Measurements from ENCODE around the gene AGAP1. TPM values are rescaled to one million over a fixed set of nuclear protein-coding genes. Genes with fewer than 3 reads are reported as not detected.

AGAP1 gene
- total and polyA plus RNA-seq, 9 donors: 5.7 to 32.2 (median 20.2) TPM

DNA sequence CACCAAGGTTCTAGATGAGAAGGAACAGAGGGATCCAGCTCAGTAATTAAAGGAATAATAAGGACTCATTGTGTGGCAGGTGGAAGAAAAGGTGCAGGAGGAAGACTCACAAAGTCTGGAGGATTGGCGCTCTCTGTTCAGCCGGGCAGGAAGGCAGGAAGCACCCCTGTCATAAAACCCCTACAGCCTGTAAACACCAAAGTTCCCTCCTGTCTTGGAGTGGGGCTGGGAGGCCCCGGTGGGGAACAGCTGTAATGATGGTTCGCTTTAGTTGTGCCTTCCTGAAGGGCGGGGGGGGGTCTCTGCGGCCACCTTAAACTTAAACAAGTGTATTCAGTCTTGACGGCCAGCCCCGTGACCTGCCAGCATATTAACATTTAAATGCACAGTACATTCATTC is 590.1 kb downstream of the AGAP1 start:
- DNase-seq: no peak
- Histone ChIP-seq H3K36me3 (no peaks in the 10 kb centered on the region), H3K4me3 (no peak overlapping the region), H3K9me3 (no peaks in the 10 kb centered on the region), H3K27me3 (no peaks in the 10 kb centered on the region), H3K27ac (no peak overlapping the region), H3K4me1 (ENCODE audit: insufficient read depth) (peaks cover 1% of the 10 kb centered on the region)
- intact Hi-C loops (cut with DNase I): no loop called here
- TF ChIP-seq, protein P1, sequence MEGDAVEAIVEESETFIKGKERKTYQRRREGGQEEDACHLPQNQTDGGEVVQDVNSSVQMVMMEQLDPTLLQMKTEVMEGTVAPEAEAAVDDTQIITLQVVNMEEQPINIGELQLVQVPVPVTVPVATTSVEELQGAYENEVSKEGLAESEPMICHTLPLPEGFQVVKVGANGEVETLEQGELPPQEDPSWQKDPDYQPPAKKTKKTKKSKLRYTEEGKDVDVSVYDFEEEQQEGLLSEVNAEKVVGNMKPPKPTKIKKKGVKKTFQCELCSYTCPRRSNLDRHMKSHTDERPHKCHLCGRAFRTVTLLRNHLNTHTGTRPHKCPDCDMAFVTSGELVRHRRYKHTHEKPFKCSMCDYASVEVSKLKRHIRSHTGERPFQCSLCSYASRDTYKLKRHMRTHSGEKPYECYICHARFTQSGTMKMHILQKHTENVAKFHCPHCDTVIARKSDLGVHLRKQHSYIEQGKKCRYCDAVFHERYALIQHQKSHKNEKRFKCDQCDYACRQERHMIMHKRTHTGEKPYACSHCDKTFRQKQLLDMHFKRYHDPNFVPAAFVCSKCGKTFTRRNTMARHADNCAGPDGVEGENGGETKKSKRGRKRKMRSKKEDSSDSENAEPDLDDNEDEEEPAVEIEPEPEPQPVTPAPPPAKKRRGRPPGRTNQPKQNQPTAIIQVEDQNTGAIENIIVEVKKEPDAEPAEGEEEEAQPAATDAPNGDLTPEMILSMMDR (IDR thresholded peaks at IDR 0.05): no peak
- TF ChIP-seq POLR2A (IDR thresholded peaks at IDR 0.05): no peak
- TF ChIP-seq EP300 (IDR thresholded peaks at IDR 0.05): no peak
- 82 to 87% (median 84%) methylated on average over 8 of the region's 8 CpGs for WGBS, 3 donors

DNA sequence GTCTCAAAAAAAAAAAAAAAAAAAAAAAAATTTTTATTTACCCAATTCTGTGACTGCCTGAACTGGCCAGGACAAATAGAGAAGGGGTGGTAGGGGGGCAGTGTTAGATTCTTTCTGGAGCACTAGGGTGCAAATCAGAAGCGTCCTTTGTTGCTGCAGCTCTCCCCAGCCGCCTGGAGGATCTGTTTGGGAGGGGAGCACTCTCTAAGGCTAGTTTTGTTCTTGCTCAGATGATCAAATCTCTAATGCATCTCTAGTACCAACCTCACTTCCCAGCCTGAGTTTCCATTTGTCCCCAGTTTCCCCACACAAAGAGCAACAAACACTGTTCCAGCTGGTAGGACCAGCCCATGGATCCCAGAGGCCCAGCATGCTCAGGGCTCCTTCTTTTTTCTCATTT is 591.4 kb downstream of the AGAP1 start:
- Histone ChIP-seq H3K4me3 (no peak overlapping the region), H3K9me3 (no peaks in the 10 kb centered on the region), H3K4me1 (ENCODE audit: insufficient read depth) (peaks cover 1% of the 10 kb centered on the region), H3K36me3 (no peaks in the 10 kb centered on the region), H3K27me3 (no peaks in the 10 kb centered on the region), H3K27ac (no peak overlapping the region)
- TF ChIP-seq EP300 (IDR thresholded peaks at IDR 0.05): no peak
- TF ChIP-seq POLR2A (IDR thresholded peaks at IDR 0.05): no peak
- TF ChIP-seq, protein P1 (IDR thresholded peaks at IDR 0.05): no peak
- WGBS, 3 donors: 75 to 100% (median 96%) methylated on average over 2 of the region's 2 CpGs
- DNase-seq: no peak
- intact Hi-C loops (cut with DNase I): no loop called here

DNA sequence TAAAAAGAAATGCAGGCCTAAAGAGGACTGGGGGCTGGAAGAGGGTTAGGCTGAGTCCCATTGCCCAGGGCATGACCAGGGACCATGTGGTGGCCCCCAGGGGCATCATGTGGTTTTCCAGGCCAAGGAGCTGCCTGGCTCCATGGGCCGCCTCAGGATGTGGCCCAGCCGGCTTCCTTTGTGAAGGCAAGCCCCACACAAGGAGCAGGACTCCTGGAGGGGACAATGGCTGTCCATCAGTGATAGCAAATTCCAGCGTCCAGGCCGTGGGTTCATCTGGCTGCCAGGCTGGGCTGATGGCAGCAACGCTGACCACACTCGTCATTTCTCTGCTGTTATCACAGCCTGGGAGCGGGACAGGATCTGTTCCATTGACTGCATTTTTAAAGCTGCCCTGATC is 591.8 kb downstream of the AGAP1 start:
- Histone ChIP-seq H3K9me3 (no peaks in the 10 kb centered on the region), H3K36me3 (no peaks in the 10 kb centered on the region), H3K27ac (no peak overlapping the region), H3K4me1 (ENCODE audit: insufficient read depth) (peaks cover 1% of the 10 kb centered on the region), H3K27me3 (no peaks in the 10 kb centered on the region), H3K4me3 (no peak overlapping the region)
- intact Hi-C loops (cut with DNase I): no loop called here
- DNase-seq: no peak
- TF ChIP-seq EP300 (IDR thresholded peaks at IDR 0.05): no peak
- TF ChIP-seq, protein P1 (IDR thresholded peaks at IDR 0.05): no peak
- 85 to 91% (median 89%) methylated on average over 7 of the region's 7 CpGs for WGBS, 3 donors

DNA sequence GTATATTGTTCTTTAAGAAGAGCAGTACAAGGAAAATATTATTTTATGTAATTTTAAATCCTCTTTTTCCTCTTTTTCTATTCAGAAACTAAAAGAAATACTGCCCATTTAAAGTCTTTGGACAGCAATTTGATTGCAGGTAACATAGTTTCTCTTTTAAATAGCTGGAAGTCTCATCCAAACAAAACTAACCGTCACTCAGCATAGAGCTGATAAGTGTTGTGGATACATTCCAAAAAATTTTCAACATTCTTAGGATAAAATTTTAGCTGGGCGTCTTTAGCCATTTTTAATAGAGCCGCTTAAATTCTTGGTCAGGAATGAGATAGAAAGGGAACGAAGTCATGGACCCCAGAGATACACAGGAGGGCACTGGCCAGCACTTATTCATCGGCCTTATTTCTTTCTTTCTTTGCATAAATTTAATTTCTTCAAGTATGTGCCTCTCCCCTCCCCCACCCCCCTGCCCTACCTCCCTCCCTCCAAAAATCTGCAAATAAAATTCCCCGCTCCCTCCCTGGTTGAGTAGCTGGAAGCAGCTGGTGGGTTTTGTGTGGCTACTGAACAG is 592.6 kb downstream of the AGAP1 start:
- no peak for TF ChIP-seq EP300 (IDR thresholded peaks at IDR 0.05)
- 13 to 32% (median 17%) methylated on average over 6 of the region's 6 CpGs for WGBS, 3 donors
- Histone ChIP-seq H3K27me3 (no peaks in the 10 kb centered on the region), H3K27ac (no peak overlapping the region), H3K9me3 (no peaks in the 10 kb centered on the region), H3K4me1 (ENCODE audit: insufficient read depth) (peaks cover 1% of the 10 kb centered on the region), H3K36me3 (no peaks in the 10 kb centered on the region), H3K4me3 (no peak overlapping the region)
- no peak for DNase-seq
- intact Hi-C loops (cut with DNase I): no loop called here

DNA sequence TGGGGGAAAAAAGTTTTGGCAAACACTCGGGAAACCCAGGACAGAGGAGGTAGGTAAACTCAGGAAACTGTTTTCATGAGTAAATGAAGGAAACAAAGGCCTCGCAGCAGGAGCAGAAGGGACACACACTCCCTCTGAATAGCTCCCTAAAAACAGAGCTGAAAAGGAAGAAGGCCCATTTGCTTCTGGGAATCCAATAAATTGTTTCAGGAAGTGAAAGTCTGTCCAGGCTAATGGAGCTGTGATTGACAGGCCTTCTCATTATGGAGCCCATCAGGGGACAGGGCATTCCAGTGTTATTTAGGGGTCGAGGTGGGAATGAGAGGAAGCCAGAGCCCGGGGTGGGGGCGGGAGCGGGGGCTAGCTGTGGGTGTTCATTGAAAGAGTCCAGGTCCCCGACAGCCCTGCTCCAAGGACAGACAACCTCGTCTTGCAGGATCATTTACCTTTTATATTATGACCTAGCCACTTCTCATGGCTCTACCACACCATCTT is 593.2 kb downstream of the AGAP1 start:
- DNase-seq: no peak
- Histone ChIP-seq H3K36me3 (no peaks in the 10 kb centered on the region), H3K27ac (no peak overlapping the region), H3K4me3 (no peak overlapping the region), H3K9me3 (no peaks in the 10 kb centered on the region), H3K4me1 (ENCODE audit: insufficient read depth) (peaks cover 1% of the 10 kb centered on the region), H3K27me3 (no peaks in the 10 kb centered on the region)
- TF ChIP-seq, protein P1 (IDR thresholded peaks at IDR 0.05): no peak
- TF ChIP-seq EP300 (IDR thresholded peaks at IDR 0.05) (no peak), POLR2A (IDR thresholded peaks at IDR 0.05) (no peak)
- WGBS, 3 donors: 68 to 72% (median 70%) methylated on average over 6 to 8 of the region's 8 CpGs
- intact Hi-C loops (cut with DNase I): no loop called here
